ENCODE data around the gene FAM53A. TPM values are rescaled to one million over a fixed set of nuclear protein-coding genes. Genes with fewer than 3 reads are reported as not detected.

FAM53A gene
- total and polyA plus RNA-seq, 4 donors = 0.44 to 2.2 (median 0.97) TPM

GRCh38 chr4:1622956-1623355, 61.2 kb downstream of the FAM53A start:
- no peak for TF ChIP-seq ATF3 (IDR thresholded peaks at IDR 0.05)
- no peak for TF ChIP-seq YY1 (IDR thresholded peaks at IDR 0.05)
- TF ChIP-seq HNF4G (IDR thresholded peaks at IDR 0.05) = no peak
- TF ChIP-seq ZBTB33 (IDR thresholded peaks at IDR 0.05) = no peak
- TF ChIP-seq RXRA (IDR thresholded peaks at IDR 0.05) = no peak
- no peak for TF ChIP-seq GABPA (IDR thresholded peaks at IDR 0.05 in 1 of 2, conservative IDR thresholded peaks at IDR 0.05 in 1 of 2)
- no peak for TF ChIP-seq SP1 (IDR thresholded peaks at IDR 0.05)
- no peak for TF ChIP-seq REST (IDR thresholded peaks at IDR 0.05)
- TF ChIP-seq MAX (IDR thresholded peaks at IDR 0.05) = no peak
- TF ChIP-seq HNF4A (conservative IDR thresholded peaks at IDR 0.05) = no peak
- TF ChIP-seq JUND (IDR thresholded peaks at IDR 0.05) = no peak
- WGBS = 83% methylated on average over 17 of the region's 17 CpGs
- H3K4me1 ChIP-seq (ENCODE audit: control insufficient read depth in 4 of 4, insufficient read depth in 4 of 4, low read length in 3 of 4) = no peaks in the 10 kb centered on the region
- no peak overlapping the region for H3K4me3 ChIP-seq (ENCODE audit: low read depth in 1 of 3, low read length in 3 of 3)
- no peaks in the 10 kb centered on the region for H3K9me3 ChIP-seq (ENCODE audit: control insufficient read depth in 4 of 4, low read length in 3 of 4)
- no peak overlapping the region for H3K27ac ChIP-seq (ENCODE audit: low read depth in 1 of 2, low read length in 2 of 2)
- DNase-seq (ENCODE audit: low spot score) = no peak
- no peak overlapping the region for H3K9ac ChIP-seq (ENCODE audit: low read depth in 1 of 2, low read length in 2 of 2)
- H3K27me3 ChIP-seq (ENCODE audit: control insufficient read depth in 4 of 4, insufficient read depth in 4 of 4, low read length in 3 of 4) = no peaks in the 10 kb centered on the region
- no peaks in the 10 kb centered on the region for H3K36me3 ChIP-seq (ENCODE audit: control insufficient read depth in 4 of 4, insufficient read depth in 3 of 4, low read depth in 1 of 4, low read length in 3 of 4)

- H3K9me3 ChIP-seq (ENCODE audit: control insufficient read depth in 4 of 4, low read length in 3 of 4) = no peaks in the 10 kb centered on the region
- H3K9ac ChIP-seq (ENCODE audit: low read depth in 1 of 2, low read length in 2 of 2) = no peak overlapping the region
- DNase-seq (ENCODE audit: low spot score) = no peak
- H3K4me1 ChIP-seq (ENCODE audit: control insufficient read depth in 4 of 4, insufficient read depth in 4 of 4, low read length in 3 of 4) = no peaks in the 10 kb centered on the region
- no peak overlapping the region for H3K27ac ChIP-seq (ENCODE audit: low read depth in 1 of 2, low read length in 2 of 2)
- H3K27me3 ChIP-seq (ENCODE audit: control insufficient read depth in 4 of 4, insufficient read depth in 4 of 4, low read length in 3 of 4) = no peaks in the 10 kb centered on the region
- 78% methylated on average over 11 of the region's 11 CpGs for WGBS
- no peak for TF ChIP-seq ZBTB33 (IDR thresholded peaks at IDR 0.05)
- TF ChIP-seq NR2F2 (IDR thresholded peaks at IDR 0.05) = no peak
- no peak for TF ChIP-seq FOXA2 (IDR thresholded peaks at IDR 0.05)
- TF ChIP-seq FOXA1 (IDR thresholded peaks at IDR 0.05) = no peak
- H3K4me3 ChIP-seq (ENCODE audit: low read depth in 1 of 3, low read length in 3 of 3) = no peak overlapping the region
- H3K36me3 ChIP-seq (ENCODE audit: control insufficient read depth in 4 of 4, insufficient read depth in 3 of 4, low read depth in 1 of 4, low read length in 3 of 4) = no peaks in the 10 kb centered on the region
Observed at GRCh38 chr4:1622238-1622637, 61.9 kb downstream of the FAM53A start.
